Limb (tissue), 2 donors: ENCODE data around the gene DAAM1.

Source experiments
- DNase-seq, 2 donors: peaks; one replicate each; pipeline ENCODE4 v3.0.0-alpha.2; 2016; ENCODE audit errors: extremely low spot score in 2 of 2

DAAM1 gene

DNA sequence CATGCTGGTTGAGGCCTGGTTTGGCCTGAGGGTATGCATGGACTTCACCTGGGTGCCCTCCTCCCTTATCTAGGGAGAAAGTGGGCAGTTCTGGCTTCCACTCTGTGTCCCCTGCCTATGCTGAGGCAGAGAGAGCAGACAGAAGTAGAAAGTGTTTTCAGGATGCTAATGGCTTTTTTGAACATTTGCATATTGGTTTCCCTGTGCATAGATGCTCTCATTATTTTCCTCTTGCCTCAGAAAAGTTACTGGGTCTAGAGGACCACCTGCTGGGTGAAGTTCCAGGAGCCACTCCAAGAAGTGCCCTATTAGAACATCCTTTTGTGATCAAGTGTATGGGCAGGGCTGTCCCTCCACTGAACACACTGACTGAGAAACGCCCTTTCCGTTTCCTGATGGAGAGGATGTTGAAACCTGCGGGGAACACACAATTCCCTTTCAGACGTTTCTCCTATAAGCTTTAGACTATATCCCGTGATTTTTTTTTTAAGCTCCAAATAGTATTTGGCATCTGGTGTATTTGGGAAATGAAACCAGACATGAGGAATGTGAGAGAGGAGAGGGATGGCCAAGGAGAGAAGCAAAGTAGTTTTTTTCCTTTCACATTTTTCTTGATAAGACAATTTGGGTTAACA lies 66.6 kb downstream of the DAAM1 start:
- no peak for DNase-seq

DNA sequence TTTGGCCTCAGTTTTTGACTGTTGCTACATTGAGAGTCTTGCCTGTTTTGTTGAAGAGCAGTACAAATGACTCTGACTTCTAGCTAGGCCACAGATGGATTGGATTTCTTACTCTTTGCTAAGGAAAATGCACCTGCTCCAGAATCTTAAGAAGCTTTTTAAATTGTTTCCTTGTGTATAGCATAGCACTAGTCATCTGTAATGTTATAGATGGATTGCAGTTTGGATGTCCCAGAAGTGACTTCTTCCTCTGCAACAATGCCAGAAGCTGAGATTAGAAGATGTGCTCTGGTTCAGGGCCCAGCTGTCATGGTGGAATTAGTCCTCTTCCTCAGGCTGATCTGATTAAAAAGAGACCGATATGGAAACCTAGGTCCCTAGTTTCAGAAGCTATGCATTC lies 67.9 kb downstream of the DAAM1 start:
- DNase-seq = no peak

DNA sequence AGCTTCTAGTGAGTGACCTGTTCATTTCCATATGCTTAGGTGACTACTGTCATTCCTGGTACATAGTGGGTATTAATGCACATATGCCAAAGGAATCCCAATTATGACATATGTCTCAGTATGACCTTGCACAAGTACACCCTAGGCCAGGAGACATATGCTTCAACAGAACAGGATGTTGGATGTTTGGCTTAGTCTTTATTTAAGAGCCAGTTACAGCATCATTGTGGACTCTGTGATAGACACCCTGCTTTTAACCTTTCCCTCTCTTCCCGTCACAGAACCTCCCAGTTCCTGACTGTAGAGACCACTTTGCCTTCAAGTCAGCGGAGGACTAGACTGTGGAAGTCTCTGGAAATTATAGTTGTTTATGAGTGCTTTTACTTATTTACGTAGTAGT lies 72.9 kb downstream of the DAAM1 start:
- no peak for DNase-seq

DNA sequence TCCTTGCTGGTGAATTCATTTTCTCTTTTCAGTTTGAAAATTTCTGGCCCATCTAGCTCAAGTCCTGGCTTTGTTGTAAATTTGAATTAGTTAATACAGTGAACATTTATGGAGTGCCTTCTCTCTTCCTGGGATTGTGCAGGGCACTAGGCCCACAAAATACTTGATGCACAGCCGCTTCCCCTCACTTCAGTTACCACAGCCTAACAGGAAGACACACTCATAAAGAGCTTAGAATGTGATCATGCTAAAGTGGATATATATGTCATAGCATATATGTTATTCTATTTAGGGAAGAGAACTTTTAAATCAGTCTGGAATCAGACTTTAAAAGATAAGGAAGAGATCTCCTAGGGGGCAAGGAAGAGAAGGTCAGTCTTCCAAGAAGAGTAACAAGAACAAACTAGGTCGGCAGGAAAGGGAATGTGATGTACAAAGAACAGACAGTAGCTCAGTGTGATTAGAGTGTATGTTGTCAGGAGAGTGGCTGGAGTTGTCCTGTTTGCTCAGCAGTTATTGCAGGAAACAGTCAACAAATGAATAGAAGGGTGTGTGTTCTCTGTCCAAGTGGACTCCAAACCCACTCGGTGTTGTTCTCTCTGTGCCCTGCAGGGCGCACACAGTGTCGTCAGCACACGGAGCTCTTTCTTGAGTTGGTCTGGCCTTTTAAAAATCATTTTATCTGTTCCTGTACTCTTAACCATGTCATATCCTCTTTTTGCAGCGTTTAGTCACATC lies 74.4 kb downstream of the DAAM1 start:
- DNase-seq = no peak

DNA sequence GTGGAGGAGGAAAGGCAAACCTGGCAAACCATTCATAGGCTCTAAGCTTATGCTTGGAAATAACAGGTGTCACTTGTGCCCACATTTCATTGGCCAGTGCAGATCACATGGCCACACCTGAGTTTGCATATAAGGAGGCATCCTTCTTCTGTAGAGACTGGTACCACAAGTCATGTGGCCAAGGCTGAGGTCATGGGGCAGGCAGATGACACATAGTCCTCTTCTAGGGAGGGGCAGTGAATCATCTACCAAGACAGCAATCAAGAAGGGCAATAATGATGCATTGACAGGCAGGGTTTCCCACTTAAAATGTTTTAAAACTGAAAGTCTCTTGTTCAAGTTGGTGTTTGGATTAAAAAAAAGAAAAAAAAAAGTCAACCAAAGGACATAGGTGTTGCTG lies 77.3 kb downstream of the DAAM1 start:
- no peak for DNase-seq

DNA sequence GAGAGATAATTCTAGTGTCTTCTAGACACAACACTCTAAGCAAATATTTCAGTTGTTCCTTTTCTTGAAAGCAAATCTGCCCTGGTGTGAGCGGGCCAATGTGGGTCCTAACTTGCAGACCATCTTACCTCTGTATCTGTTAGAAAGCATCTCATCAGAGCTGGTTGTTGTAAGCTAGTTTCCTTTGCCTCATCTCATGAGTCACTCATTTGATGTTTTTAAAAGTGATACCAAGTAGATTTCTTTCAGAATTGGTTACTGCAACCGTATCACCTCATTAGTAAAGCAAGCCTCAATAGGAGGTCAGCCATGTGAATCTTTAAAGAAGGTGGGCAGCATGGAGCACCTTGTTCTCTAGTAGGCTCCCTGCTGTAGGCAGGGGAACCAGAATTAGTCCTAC lies 78.6 kb downstream of the DAAM1 start:
- no peak for DNase-seq

DNA sequence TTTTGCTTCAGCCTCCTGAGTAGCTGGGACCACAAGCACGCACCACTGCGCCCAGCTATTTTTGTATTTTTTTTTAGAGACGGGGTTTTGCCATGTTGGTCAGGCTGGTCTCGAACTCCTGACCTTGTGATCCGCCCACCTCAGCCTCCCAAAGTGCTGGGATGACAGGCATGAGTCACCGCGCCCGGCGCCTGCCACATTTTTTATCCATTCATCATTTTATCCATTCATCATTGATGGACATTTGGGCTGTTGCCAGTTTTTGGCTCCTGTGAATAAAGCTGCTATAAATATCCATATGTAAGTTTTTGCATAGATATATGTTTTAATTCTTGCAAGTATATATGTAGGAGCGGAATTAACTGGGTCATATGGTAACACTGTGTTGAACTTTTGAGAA lies 79.5 kb downstream of the DAAM1 start:
- DNase-seq = no peak

DNA sequence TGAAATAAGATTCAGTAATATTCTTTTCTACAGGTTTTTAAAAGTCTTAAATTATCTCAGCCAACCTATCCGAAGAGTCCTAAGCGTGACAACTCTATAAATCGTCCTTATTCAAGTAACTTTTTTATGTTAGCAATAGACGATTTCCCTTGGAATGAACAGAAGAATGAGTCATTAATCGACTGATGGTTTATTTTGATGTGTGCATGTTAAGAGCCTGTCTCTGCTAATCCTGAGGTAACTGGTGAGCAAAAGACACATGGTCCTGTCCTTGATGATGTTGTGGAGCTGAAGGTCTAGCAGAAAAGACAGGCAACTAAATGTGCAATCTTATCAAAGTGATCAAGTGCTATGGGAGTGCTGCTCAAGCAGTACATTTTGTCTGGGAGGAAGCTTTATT lies 80.4 kb downstream of the DAAM1 start:
- no peak for DNase-seq

DNA sequence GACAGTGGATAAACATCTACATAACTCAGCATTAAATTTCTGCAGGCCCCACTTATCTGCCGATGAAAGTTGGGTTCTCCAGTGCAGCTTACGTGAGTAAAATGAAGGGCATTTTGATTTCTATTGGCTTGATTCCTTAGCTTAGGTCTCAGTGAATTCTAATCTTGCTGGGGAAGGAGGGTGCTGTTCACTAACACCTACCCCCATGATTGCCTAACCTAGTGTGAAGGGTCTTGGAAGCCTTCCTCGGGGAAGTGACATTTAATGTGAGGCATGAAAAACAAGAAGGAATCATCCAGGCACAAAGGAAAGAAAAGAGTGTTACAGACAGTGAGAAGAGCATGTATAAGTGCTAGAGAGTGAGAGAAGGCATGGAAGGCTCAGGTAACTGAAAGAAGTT lies 81.0 kb downstream of the DAAM1 start:
- DNase-seq = no peak

DNA sequence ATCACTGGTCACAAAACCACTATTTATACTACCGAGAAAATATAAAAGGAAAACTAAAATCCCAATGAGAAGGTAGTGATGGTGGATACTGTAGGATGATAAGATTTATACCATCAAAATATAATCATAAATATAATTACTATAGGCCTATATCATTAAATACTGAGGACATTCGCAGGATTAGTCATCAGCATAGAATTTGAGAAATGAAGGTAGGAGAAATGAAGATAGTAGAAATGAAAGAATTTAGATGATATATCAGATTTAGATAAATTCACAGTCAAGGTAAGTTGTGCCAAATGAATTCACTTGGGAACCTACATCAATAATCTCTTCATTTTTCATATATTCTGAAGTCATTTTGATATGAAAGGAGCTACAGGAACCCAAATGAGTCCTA lies 82.8 kb downstream of the DAAM1 start:
- DNase-seq = no peak

DNA sequence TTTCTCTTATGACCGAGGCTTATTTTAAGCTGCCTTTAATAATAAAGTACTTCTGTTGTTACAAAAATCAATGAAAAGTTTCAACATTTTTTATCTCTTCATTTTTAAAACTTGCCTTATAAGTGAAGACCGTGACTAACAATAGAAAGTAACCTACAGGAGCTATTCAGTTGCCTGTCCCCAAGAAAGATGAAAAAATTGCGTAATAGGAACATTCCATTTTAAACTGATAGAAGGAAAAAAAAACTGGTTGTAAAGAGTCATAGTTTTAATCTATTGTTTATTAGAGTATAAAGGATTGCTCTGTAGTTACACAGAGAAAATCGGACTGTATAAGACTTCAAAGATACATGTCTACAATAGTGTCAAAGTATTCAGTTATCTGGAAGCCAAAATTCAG lies 83.3 kb downstream of the DAAM1 start:
- no peak for DNase-seq

DNA sequence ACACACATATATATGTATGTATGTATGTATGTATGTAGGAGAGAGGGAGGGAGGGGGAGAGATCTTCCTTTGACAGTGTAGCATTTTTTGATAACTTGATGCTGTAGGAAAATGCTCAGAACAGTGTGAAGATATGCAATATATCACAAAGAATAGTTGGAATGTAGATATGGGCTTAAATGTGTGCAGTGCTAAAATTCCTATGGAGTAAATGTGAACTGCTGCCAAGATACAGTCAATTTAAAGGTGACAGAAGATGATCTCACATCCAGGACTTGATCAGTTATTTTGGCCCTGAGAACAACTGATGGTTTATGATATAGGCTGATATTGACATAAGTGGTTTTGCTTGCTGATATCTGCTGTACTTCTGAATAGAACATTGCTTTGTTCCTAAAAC lies 84.2 kb downstream of the DAAM1 start:
- DNase-seq = no peak

DNA sequence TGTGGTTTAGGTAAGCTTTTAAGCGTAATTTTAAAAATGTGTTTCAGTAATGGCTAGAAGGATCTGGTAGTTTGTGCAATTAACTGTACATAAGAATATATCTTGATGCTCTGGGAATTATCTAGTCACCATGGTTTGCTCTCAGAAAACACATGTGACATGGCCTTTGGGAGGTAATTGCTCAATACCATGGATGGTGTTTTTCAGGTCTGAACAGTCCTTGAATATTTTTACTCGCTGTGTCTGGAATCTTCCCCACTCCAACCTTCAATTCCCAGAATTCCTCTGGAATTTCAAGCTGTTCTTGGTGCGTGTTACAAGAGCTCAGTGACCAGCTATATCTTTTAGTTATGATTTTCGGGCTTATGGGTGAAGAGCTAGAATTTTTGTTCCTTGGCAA lies 85.3 kb downstream of the DAAM1 start:
- no peak for DNase-seq

DNA sequence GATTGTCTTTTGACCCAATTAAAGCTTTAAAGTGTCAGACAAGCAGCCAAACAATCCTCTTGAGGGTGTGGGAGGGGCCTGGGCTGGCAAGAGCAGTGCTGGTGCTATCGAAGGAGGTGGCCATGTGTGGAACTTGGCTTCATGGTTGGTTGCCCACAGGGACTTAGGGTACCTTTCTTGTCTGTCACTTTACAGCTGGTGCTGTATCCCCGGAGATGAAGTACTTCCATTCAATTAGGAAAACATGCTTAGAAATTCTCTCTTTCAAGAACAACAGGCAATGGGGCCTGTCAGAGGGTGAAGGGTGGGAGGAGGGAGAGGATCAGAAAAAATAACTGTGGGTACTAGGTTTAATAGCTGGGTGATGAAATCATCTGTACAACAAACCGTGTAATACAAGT lies 86.5 kb downstream of the DAAM1 start:
- DNase-seq = no peak

DNA sequence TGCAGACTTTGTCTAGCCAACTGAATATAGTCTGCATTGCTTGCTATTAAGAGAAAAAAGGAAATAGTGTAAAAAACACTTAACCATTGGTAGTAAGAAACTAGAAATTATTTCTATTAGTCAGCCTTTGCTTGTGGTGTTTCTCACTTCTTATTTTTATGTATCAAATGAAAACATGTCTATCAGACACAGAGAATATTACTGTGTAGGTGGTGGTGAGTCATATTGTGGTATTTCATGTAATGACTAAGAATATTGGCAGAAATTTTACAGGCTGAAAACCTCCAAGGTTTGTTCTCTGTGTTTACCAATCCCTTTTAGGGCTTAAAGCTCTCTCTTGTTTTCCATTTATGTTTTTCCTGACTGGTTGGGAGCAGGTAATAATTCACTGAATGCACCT lies 87.2 kb downstream of the DAAM1 start:
- no peak for DNase-seq

DNA sequence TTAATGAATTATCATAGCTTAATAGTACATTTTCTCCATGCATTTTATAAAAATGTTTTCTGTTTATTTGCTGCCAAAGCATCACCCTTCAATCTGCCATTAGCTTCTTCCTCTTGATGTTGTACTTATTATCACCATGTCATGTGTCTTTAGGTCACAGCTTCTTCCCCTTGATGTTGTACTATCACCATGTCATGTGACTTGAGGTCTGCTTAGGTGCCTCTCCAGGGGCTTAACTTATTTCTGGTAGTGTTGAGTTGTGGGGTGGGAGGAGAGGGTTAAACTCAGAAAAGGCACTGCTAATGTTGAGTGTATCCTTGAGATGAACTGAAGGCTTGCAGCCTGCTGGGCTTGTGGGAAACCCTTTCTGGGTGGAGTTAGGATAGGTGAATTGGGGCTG lies 87.8 kb downstream of the DAAM1 start:
- no peak for DNase-seq

DNA sequence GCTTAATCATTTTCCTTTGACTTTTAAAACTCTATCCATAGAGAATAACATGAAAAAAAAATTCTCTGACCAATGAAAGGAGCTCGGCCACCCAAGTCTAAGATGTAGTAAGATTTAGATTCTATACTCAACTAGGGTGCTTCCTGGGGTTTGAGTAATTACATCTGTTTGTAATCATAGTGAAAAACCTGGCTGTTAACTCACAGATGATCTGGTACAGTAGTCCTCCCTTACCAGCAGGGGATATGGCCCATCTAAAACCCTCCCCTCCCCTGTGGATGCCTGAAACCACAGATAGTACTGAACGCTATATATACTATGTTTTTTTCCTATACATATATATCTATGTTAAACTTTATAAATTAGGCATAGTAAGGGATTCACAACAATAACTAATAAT lies 89.2 kb downstream of the DAAM1 start:
- DNase-seq = no peak

DNA sequence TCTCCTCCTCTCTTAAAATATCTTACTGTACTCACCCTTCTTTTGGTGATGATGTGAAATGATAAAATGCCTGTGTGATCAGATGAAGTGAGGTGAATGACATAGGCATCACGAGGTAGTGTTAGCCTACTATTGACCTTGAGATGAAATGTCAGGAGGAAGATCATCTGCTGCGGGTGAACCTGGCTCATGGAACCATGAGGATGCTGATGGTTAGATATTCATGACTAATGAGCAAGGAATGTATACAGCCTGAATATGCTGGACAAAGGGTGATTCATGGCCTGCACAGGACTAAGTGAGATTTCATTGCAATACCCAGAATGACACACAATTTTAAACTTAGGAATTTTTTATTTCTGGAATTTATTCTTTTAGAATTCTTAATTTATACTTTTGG lies 89.6 kb downstream of the DAAM1 start:
- no peak for DNase-seq

DNA sequence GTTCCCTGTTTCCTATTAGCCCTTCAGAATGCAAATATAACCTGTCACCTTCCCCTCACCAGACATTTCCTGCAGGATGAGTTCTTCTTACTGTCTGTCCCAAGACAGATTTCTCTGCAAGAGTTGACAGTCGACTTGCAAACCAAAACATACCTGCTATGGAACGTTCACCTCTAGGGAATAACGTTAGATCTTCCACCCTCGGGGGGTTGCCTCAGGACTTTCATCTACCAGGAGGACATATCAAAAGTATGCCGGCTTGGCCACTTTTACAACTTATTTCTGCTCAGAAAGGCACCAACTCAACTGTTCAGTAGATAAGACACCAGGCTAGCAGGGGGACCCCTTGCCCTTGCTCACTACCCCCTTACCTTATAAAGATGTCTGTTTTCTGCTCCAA lies 92.5 kb downstream of the DAAM1 start:
- no peak for DNase-seq

DNA sequence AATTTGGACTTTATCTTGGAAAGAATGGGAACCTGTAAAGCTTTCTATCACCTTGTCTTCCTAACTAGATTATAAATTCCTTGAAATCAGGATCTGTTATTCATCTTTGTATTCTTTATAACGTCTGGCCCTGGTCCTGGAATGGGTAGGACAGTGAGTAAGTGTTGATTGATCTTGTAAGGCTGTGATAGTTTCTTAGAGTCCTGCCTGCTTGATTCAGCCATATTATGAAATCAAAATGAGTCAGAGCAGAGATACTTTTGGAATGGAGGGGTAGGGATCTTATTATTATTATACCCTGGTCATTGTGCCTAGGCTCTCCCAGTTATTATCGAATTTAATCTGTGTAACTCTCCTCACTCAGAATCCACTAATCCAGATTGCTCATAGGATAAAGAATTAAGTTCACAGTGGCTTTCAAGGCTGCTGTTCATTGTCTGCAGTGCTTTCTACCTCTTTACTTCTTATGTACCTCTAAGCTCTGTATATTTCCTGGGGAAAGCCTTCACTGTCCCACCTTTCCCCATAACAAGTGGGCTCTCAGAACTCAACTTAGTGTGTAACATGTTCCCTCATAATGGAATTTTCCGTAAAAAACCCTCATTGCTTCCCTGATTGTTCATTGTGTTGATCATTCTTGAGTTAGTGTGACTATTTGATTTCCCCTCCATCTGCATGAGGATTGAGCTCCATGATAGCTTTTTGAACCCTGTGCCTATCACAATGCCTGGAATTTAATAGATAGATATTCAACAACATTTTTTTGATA lies 93.3 kb downstream of the DAAM1 start:
- DNase-seq = no peak

DNA sequence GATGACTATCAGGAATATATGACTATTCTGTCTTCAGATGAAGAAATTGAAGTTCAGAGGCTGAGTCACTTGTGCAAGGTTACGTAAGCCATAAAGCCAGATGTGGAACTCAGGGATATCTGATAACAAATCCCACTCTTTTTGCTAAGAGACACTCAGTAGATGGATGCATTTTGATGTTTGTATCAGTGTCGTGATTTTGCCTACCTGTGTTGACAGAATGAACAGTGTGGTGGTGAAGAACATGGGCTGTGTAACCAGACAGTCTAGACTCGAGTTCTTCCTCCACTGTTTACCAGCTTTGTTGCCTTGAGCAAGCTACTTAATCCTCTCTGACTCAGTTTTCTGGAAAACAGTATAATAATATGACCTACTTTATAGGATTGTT lies 93.9 kb downstream of the DAAM1 start:
- DNase-seq = no peak

DNA sequence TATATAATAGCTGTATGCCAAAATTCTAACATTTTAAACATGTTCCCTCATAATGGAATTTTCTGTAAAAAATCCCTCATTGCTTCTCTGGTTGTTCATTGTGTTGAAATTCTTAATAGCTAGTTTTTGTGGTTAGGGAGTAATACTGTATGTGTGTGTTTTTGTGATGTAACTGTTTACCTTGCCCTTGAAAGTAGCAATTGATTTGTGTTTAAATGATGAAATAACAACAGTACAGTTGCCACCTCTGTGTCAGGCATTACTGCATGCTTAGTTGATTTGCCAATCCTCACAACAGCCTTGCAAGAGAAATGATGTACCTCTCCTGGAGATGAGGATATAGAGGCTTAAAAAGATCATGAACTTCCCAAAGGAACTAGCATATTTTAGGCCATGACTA lies 94.9 kb downstream of the DAAM1 start:
- DNase-seq = no peak

DNA sequence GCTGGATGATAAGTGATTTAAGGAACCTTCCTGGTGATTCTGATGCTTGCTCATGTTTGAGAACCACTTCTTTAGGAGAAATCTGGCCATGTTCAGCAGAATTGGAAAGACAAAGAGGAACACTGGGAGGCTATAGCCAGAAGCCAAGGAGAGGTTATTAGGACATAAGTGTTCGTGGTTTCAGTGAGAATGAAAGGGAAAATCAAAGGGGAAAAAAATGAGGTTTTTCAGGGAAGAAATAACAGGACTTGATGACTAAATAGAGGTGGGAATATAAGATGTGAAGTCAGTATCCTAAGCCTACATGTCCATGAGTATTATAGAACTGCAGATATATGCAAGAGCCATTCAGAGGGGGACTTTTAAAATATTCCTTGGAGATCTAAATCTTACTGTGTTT lies 95.6 kb downstream of the DAAM1 start:
- no peak for DNase-seq
